ENCODE measurements around the gene FABP7.

The FABP7 gene

GRCh38 chr6:122758927-122759334 is 20.6 kb upstream of the FABP7 start:
- DNase-seq (ENCODE audit: low read depth in 3 of 3): no peak

GRCh38 chr6:122760330-122760729 is 19.2 kb upstream of the FABP7 start:
- DNase-seq (ENCODE audit: low read depth in 3 of 3): no peak

GRCh38 chr6:122766256-122766655 is 13.3 kb upstream of the FABP7 start:
- DNase-seq (ENCODE audit: low read depth in 3 of 3): no peak

GRCh38 chr6:122770835-122771601 is 8.5 kb upstream of the FABP7 start:
- no peak for DNase-seq (ENCODE audit: low read depth in 3 of 3)

- DNase-seq (ENCODE audit: low read depth in 3 of 3): no peak
These were observed 6.6 kb upstream of the FABP7 start for GRCh38 chr6:122772724-122773415.

GRCh38 chr6:122775975-122776374 is 3.5 kb upstream of the FABP7 start:
- no peak for DNase-seq (ENCODE audit: low read depth in 3 of 3)

- DNase-seq (ENCODE audit: low read depth in 3 of 3): no peak
These were observed 1.2 kb upstream of the FABP7 start for GRCh38 chr6:122778302-122778701.

GRCh38 chr6:122778985-122779661 is 393 bp upstream of the FABP7 start:
- no peak for DNase-seq (ENCODE audit: low read depth in 3 of 3)

GRCh38 chr6:122780114-122780513 is 598 bp downstream of the FABP7 start:
- no peak for DNase-seq (ENCODE audit: low read depth in 3 of 3)

GRCh38 chr6:122781716-122782115 is 2.2 kb downstream of the FABP7 start:
- no peak for DNase-seq (ENCODE audit: low read depth in 3 of 3)

GRCh38 chr6:122783401-122783800 is 3.9 kb downstream of the FABP7 start:
- no peak for DNase-seq (ENCODE audit: low read depth in 3 of 3)

GRCh38 chr6:122785891-122786290 is 6.4 kb downstream of the FABP7 start:
- DNase-seq (ENCODE audit: low read depth in 3 of 3): no peak

GRCh38 chr6:122787721-122788120 is 8.2 kb downstream of the FABP7 start:
- DNase-seq (ENCODE audit: low read depth in 3 of 3): no peak

- DNase-seq (ENCODE audit: low read depth in 3 of 3): no peak
These were observed 8.7 kb downstream of the FABP7 start for GRCh38 chr6:122788208-122788607.

GRCh38 chr6:122788663-122789181 is 9.2 kb downstream of the FABP7 start:
- DNase-seq (ENCODE audit: low read depth in 3 of 3): no peak

- DNase-seq (ENCODE audit: low read depth in 3 of 3): peak in 1 of 3 donors; percentile 7
These were observed 9.9 kb downstream of the FABP7 start, which contains the start of gene SMPDL3A for GRCh38 chr6:122789182-122790027. Gene SMPDL3A, plus strand, starts transcription at chr6:122789258. Its CDS starts 89 bp downstream, at chr6:122789347.

- no peak for DNase-seq (ENCODE audit: low read depth in 3 of 3)
These were observed 10.5 kb downstream of the FABP7 start for GRCh38 chr6:122790028-122790422.

- DNase-seq (ENCODE audit: low read depth in 3 of 3): no peak
These were observed 11.2 kb downstream of the FABP7 start for GRCh38 chr6:122790423-122791309.

GRCh38 chr6:122791310-122791679 is 11.8 kb downstream of the FABP7 start:
- no peak for DNase-seq (ENCODE audit: low read depth in 3 of 3)

- DNase-seq (ENCODE audit: low read depth in 3 of 3): no peak
These were observed 13.2 kb downstream of the FABP7 start for GRCh38 chr6:122792766-122793165.
